Ishikawa (cell line): ENCODE data around the gene GNG2.

Experiments
- CEBPB ChIP-seq: IDR thresholded peaks from 2 replicates; pipeline ENCODE4 v1.6.1; 2012
- CREB1 ChIP-seq: IDR thresholded peaks from 2 replicates; pipeline ENCODE4 v1.6.1; 2012; ENCODE audit warnings: low read depth
- EGR1 ChIP-seq: IDR thresholded peaks from 2 replicates; pipeline ENCODE4 v1.6.1; 2012
- EP300 ChIP-seq: IDR thresholded peaks from 2 replicates; pipeline ENCODE4 v1.6.1; 2012; ENCODE audit warnings: borderline replicate concordance
- FOXM1 ChIP-seq: IDR thresholded peaks from 2 replicates; pipeline ENCODE4 v1.6.1; 2012; ENCODE audit warnings: low read depth, borderline replicate concordance
- MAX ChIP-seq: IDR thresholded peaks from 2 replicates; pipeline ENCODE4 v1.6.1; 2012
- NFIC ChIP-seq: IDR thresholded peaks from 2 replicates; pipeline ENCODE4 v1.6.1; 2012
- RAD21 ChIP-seq: IDR thresholded peaks from 2 replicates; pipeline ENCODE4 v1.6.1; 2012; ENCODE audit warnings: low read depth
- REST ChIP-seq: IDR thresholded peaks from 2 replicates; pipeline ENCODE4 v1.6.1; 2012; ENCODE audit warnings: low read depth, mild to moderate bottlenecking
- TAF1 ChIP-seq: IDR thresholded peaks from 2 replicates; pipeline ENCODE4 v1.6.1; 2012; ENCODE audit warnings: low read depth, mild to moderate bottlenecking
- TCF12 ChIP-seq: IDR thresholded peaks from 2 replicates; pipeline ENCODE4 v1.6.1; 2012; ENCODE audit warnings: low read depth
- TEAD4 ChIP-seq: IDR thresholded peaks from 2 replicates; pipeline ENCODE4 v1.6.1; 2012
- YY1 ChIP-seq: IDR thresholded peaks from 2 replicates; pipeline ENCODE4 v1.6.1; 2012; ENCODE audit warnings: low read depth
- ZBTB7A ChIP-seq: IDR thresholded peaks from 2 replicates; pipeline ENCODE4 v1.6.1; 2012; ENCODE audit warnings: low read depth
- TF ChIP-seq, protein P1 (sequence below): IDR thresholded peaks from 2 replicates; pipeline ENCODE4 v1.6.1; 2012

Gene GNG2

DNA sequence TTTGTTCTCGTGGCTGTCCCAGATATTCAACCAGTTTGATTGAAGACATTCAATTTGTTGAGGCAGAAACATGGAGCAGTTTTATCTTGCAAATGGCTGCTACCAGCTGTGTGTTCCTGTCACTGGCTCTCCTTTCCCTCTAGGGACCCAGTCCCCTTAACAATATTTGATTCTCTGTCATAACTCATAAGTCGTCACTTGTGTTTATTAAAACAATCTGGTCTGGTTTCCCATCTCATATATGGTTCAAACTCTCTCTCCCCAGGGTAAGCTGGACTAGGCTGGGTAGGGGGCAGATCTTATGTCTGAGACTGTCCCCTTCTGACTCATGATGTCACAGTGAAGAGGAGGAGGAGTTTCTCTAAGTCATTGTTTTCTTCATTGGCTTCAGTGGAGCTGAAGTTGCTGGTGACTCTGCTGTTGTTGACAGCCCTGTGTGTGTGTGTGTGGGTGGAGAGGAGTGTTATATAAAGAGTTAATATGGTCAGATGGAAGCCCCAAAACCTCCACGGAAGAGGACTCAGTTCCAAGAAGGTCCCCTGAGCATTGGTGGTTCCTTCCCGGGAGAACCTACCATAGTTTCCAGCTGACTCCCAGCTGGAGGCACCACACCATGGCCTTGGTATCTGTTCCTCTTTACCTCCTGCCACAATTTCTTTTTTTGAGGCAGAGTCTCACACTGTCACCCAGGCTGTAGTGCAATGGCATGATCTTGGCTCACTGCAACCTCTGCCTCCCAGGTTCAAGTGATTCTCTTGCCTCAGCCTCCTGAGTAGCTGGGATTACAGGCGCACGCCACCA lies 16.1 kb upstream of the GNG2 start:
- TF ChIP-seq NFIC: no peak
- no peak for TF ChIP-seq TEAD4
- no peak for TF ChIP-seq EGR1
- no peak for TF ChIP-seq REST
- no peak for TF ChIP-seq RAD21
- no peak for TF ChIP-seq EP300
- no peak for TF ChIP-seq ZBTB7A
- TF ChIP-seq CEBPB: no peak
- no peak for TF ChIP-seq FOXM1
- TF ChIP-seq, protein P1, sequence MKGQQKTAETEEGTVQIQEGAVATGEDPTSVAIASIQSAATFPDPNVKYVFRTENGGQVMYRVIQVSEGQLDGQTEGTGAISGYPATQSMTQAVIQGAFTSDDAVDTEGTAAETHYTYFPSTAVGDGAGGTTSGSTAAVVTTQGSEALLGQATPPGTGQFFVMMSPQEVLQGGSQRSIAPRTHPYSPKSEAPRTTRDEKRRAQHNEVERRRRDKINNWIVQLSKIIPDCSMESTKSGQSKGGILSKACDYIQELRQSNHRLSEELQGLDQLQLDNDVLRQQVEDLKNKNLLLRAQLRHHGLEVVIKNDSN: no peak
- no peak for TF ChIP-seq YY1
- TF ChIP-seq CREB1: no peak

GRCh38 chr14:51845811-51846210 lies 14.6 kb upstream of the GNG2 start:
- TF ChIP-seq ZBTB7A: no peak
- no peak for TF ChIP-seq NFIC
- no peak for TF ChIP-seq EGR1
- TF ChIP-seq EP300: no peak
- TF ChIP-seq, protein P1: no peak
- no peak for TF ChIP-seq TCF12
- no peak for TF ChIP-seq TEAD4
- TF ChIP-seq MAX: no peak
- no peak for TF ChIP-seq CREB1
- TF ChIP-seq CEBPB: no peak
- TF ChIP-seq YY1: no peak
- no peak for TF ChIP-seq TAF1
- no peak for TF ChIP-seq REST
- no peak for TF ChIP-seq FOXM1
- no peak for TF ChIP-seq RAD21

GRCh38 chr14:51846631-51847488 lies 13.6 kb upstream of the GNG2 start:
- TF ChIP-seq REST: no peak
- TF ChIP-seq, protein P1: no peak
- no peak for TF ChIP-seq RAD21
- no peak for TF ChIP-seq CREB1
- TF ChIP-seq NFIC: no peak
- TF ChIP-seq FOXM1: no peak
- TF ChIP-seq EGR1: no peak

DNA sequence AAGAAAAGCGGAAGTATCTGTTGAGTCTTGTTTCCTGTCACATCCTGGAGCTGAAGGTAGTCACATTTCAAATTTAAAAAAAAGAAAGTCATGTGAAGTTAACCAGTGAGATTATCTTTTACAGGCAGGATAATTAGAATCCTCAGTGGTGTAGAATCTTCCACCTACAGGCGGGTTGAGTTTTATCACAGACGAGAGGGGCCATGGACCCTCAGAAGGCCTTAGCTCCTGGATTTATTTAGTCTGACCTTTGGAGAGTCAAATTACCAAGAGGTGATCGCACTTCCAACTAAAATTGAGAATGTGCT lies 13.0 kb upstream of the GNG2 start:
- TF ChIP-seq YY1 (no peak), TAF1 (no peak), MAX (no peak), TEAD4 (no peak), EGR1 (no peak), CEBPB (no peak), EP300 (no peak), RAD21 (no peak)
- TF ChIP-seq, protein P1: no peak
